SK-N-MC (cell line): ENCODE measurements around the gene GPC1.

Experiments
- EZH2 ChIP-seq: fragments of 200-600 bp; sonication (generic); IDR thresholded peaks from one replicate; pipeline ENCODE4 v1.6.1; 2017; ENCODE audit warnings: antibody characterized with exemption
- POLR2AphosphoS5 ChIP-seq: IDR thresholded peaks from 2 replicates; pipeline ENCODE4 v1.6.1; 2012; ENCODE audit warnings: mild to moderate bottlenecking, low read depth, low read length, borderline replicate concordance

DNA sequence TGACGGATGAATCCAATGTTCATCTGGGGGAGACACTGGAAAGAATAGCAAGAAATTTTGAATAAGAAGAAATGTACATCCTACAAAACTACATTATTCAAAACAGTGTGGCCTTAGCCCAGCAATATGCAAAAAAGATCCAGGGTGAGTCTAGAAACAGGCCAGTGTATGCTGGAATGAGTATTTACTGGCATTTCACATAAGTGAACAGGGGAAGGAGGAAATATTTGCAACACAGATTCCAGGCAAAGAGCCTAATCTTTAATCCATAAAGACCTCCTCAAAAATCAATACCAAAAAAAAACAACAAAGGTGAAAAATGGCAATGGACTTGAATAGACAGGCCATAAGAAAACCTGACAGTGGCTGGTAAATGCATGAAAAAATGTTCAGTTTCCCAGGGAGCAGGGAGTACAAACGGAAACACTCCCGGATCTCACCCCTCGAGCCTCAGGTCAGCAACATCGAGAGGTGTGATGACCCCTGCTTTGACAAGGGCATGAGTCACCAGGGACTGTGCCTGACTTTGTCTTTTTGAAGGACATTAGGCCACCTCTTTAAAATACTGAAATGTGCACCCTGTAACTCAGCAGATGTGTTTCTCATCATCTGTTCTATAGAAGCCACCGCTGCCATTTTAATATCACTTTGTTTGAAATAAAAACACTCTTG lies 12.7 kb upstream of the GPC1 start:
- TF ChIP-seq POLR2AphosphoS5 (no peak), EZH2 (no peak)
